Large intestine (tissue), 3 donors: ENCODE measurements around the gene OLIG1. TPM values are rescaled to one million over a fixed set of nuclear protein-coding genes. Genes with fewer than 3 reads are reported as not detected.

Experiments
- DNase-seq, 2 donors: peaks; one replicate each; pipeline versions ENCODE4 v3.0.0 to v3.0.0-alpha.2; 2013
- H3K27ac ChIP-seq: one replicate; pipeline ENCODE4 v1.5.1; 2013; ENCODE audit warnings: low read length
- H3K27me3 ChIP-seq: 2 replicates; pipeline ENCODE4 v1.6.1; 2013; ENCODE audit warnings: low read length; ENCODE audit not compliant: control insufficient read depth, insufficient read depth
- H3K36me3 ChIP-seq: 2 replicates; pipeline ENCODE4 v1.6.1; 2013; ENCODE audit warnings: low read length; ENCODE audit not compliant: control insufficient read depth, insufficient read depth
- H3K4me1 ChIP-seq: one replicate; pipeline ENCODE4 v1.6.1; 2013; ENCODE audit warnings: low read length; ENCODE audit not compliant: control insufficient read depth, insufficient read depth
- H3K4me3 ChIP-seq: one replicate; pipeline ENCODE4 v1.5.1; 2013; ENCODE audit warnings: low read length
- H3K9me3 ChIP-seq: one replicate; pipeline ENCODE4 v1.6.1; 2013; ENCODE audit warnings: mild to moderate bottlenecking, low read depth, low read length, moderate library complexity; ENCODE audit not compliant: control insufficient read depth
- WGBS: methylation state at CpG from one replicate; pipeline ENCODE4 v1.1.5; 2013; ENCODE audit warnings: low lambda C conversion rate; ENCODE audit not compliant: insufficient coverage; 5-methylcytosine and 5-hydroxymethylcytosine counted together
- polyA plus RNA-seq: library from polyadenylated mRNA; unstranded; fragments of 120-200 nt; gene quantifications from one replicate; pipeline ENCODE4 v1.2.1, GENCODE V29; 2013

The OLIG1 gene
- polyA plus RNA-seq, 1 donor, result 0.01 TPM

DNA sequence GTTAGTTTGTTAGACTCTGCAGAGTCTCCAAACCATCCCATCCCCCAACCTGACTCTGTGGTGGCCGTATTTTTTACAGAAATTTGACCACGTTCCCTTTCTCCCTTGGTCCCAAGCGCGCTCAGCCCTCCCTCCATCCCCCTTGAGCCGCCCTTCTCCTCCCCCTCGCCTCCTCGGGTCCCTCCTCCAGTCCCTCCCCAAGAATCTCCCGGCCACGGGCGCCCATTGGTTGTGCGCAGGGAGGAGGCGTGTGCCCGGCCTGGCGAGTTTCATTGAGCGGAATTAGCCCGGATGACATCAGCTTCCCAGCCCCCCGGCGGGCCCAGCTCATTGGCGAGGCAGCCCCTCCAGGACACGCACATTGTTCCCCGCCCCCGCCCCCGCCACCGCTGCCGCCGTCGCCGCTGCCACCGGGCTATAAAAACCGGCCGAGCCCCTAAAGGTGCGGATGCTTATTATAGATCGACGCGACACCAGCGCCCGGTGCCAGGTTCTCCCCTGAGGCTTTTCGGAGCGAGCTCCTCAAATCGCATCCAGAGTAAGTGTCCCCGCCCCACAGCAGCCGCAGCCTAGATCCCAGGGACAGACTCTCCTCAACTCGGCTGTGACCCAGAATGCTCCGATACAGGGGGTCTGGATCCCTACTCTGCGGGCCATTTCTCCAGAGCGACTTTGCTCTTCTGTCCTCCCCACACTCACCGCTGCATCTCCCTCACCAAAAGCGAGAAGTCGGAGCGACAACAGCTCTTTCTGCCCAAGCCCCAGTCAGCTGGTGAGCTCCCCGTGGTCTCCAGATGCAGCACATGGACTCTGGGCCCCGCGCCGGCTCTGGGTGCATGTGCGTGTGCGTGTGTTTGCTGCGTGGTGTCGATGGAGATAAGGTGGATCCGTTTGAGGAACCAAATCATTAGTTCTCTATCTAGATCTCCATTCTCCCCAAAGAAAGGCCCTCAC, 44.2 kb upstream of the OLIG1 start, which contains the start of gene OLIG2:
Gene OLIG2 (plus strand): TSS at position 447 of the 954 bp plus-strand sequence. CDS start 928 bp downstream, outside the sequence.
- no peak for DNase-seq
- H3K4me3 ChIP-seq, result no peak within 1 kb of the TSS
- H3K27ac ChIP-seq, result no peak within 1 kb of the TSS
- no peaks in the 10 kb centered on the region for H3K4me1 ChIP-seq
- no peaks in the 10 kb centered on the region for H3K36me3 ChIP-seq
- H3K9me3 ChIP-seq, result peaks cover 22% of the 10 kb centered on the region
- WGBS, result no CpG with 5 or more reads among the region's 59 CpGs
- peaks cover 96% of the 10 kb centered on the region for H3K27me3 ChIP-seq

DNA sequence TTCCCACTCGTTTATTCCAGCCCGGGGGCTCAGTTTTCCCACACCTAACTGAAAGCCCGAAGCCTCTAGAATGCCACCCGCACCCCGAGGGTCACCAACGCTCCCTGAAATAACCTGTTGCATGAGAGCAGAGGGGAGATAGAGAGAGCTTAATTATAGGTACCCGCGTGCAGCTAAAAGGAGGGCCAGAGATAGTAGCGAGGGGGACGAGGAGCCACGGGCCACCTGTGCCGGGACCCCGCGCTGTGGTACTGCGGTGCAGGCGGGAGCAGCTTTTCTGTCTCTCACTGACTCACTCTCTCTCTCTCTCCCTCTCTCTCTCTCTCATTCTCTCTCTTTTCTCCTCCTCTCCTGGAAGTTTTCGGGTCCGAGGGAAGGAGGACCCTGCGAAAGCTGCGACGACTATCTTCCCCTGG, 43.5 kb upstream of the OLIG1 start:
- Histone ChIP-seq H3K36me3 (no peaks in the 10 kb centered on the region), H3K4me3 (no peak overlapping the region), H3K27me3 (peaks cover 96% of the 10 kb centered on the region), H3K9me3 (peaks cover 22% of the 10 kb centered on the region), H3K27ac (no peak overlapping the region), H3K4me1 (no peaks in the 10 kb centered on the region)
- WGBS, result 20% methylated on average over 3 of the region's 21 CpGs
- DNase-seq, result no peak

DNA sequence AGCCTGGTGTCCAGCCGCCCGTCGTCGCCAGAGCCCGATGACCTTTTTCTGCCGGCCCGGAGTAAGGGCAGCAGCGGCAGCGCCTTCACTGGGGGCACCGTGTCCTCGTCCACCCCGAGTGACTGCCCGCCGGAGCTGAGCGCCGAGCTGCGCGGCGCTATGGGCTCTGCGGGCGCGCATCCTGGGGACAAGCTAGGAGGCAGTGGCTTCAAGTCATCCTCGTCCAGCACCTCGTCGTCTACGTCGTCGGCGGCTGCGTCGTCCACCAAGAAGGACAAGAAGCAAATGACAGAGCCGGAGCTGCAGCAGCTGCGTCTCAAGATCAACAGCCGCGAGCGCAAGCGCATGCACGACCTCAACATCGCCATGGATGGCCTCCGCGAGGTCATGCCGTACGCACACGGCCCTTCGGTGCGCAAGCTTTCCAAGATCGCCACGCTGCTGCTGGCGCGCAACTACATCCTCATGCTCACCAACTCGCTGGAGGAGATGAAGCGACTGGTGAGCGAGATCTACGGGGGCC, 43.0 kb upstream of the OLIG1 start:
- WGBS, result no CpG with 5 or more reads among the region's 54 CpGs
- H3K9me3 ChIP-seq, result peaks cover 22% of the 10 kb centered on the region
- H3K36me3 ChIP-seq, result no peaks in the 10 kb centered on the region
- no peak overlapping the region for H3K4me3 ChIP-seq
- DNase-seq, result no peak
- H3K27ac ChIP-seq, result no peak overlapping the region
- peaks cover 96% of the 10 kb centered on the region for H3K27me3 ChIP-seq
- H3K4me1 ChIP-seq, result peaks cover 4% of the 10 kb centered on the region

DNA sequence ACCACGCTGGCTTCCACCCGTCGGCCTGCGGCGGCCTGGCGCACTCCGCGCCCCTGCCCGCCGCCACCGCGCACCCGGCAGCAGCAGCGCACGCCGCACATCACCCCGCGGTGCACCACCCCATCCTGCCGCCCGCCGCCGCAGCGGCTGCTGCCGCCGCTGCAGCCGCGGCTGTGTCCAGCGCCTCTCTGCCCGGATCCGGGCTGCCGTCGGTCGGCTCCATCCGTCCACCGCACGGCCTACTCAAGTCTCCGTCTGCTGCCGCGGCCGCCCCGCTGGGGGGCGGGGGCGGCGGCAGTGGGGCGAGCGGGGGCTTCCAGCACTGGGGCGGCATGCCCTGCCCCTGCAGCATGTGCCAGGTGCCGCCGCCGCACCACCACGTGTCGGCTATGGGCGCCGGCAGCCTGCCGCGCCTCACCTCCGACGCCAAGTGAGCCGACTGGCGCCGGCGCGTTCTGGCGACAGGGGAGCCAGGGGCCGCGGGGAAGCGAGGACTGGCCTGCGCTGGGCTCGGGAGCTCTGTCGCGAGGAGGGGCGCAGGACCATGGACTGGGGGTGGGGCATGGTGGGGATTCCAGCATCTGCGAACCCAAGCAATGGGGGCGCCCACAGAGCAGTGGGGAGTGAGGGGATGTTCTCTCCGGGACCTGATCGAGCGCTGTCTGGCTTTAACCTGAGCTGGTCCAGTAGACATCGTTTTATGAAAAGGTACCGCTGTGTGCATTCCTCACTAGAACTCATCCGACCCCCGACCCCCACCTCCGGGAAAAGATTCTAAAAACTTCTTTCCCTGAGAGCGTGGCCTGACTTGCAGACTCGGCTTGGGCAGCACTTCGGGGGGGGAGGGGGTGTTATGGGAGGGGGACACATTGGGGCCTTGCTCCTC, 42.3 kb upstream of the OLIG1 start:
- DNase-seq, result no peak
- peaks cover 18% of the 10 kb centered on the region for H3K9me3 ChIP-seq
- H3K27ac ChIP-seq, result no peak overlapping the region
- no peak overlapping the region for H3K4me3 ChIP-seq
- peaks cover 6% of the 10 kb centered on the region for H3K4me1 ChIP-seq
- no peaks in the 10 kb centered on the region for H3K36me3 ChIP-seq
- peaks cover 96% of the 10 kb centered on the region for H3K27me3 ChIP-seq
- WGBS, result no CpG with 5 or more reads among the region's 85 CpGs

DNA sequence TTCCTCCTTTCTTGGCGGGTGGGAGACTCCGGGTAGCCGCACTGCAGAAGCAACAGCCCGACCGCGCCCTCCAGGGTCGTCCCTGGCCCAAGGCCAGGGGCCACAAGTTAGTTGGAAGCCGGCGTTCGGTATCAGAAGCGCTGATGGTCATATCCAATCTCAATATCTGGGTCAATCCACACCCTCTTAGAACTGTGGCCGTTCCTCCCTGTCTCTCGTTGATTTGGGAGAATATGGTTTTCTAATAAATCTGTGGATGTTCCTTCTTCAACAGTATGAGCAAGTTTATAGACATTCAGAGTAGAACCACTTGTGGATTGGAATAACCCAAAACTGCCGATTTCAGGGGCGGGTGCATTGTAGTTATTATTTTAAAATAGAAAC, 41.7 kb upstream of the OLIG1 start:
- no peak for DNase-seq
- no CpG with 5 or more reads among the region's 15 CpGs for WGBS
- Histone ChIP-seq H3K27me3 (peaks cover 96% of the 10 kb centered on the region), H3K4me3 (no peak overlapping the region), H3K4me1 (peaks cover 6% of the 10 kb centered on the region), H3K36me3 (no peaks in the 10 kb centered on the region), H3K27ac (no peak overlapping the region), H3K9me3 (peaks cover 14% of the 10 kb centered on the region)

DNA sequence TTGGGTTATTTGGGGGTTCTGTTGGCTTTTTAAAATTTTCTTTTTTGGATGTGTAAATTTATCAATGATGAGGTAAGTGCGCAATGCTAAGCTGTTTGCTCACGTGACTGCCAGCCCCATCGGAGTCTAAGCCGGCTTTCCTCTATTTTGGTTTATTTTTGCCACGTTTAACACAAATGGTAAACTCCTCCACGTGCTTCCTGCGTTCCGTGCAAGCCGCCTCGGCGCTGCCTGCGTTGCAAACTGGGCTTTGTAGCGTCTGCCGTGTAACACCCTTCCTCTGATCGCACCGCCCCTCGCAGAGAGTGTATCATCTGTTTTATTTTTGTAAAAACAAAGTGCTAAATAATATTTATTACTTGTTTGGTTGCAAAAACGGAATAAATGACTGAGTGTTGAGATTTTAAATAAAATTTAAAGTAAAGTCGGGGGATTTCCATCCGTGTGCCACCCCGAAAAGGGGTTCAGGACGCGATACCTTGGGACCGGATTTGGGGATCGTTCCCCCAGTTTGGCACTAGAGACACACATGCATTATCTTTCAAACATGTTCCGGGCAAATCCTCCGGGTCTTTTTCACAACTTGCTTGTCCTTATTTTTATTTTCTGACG, 41.1 kb upstream of the OLIG1 start:
- no peaks in the 10 kb centered on the region for H3K36me3 ChIP-seq
- DNase-seq, result no peak
- no peak overlapping the region for H3K27ac ChIP-seq
- peaks cover 6% of the 10 kb centered on the region for H3K4me1 ChIP-seq
- 17% methylated on average over 1 of the region's 28 CpGs for WGBS
- H3K27me3 ChIP-seq, result peaks cover 96% of the 10 kb centered on the region
- H3K4me3 ChIP-seq, result no peak overlapping the region
- peaks cover 17% of the 10 kb centered on the region for H3K9me3 ChIP-seq

DNA sequence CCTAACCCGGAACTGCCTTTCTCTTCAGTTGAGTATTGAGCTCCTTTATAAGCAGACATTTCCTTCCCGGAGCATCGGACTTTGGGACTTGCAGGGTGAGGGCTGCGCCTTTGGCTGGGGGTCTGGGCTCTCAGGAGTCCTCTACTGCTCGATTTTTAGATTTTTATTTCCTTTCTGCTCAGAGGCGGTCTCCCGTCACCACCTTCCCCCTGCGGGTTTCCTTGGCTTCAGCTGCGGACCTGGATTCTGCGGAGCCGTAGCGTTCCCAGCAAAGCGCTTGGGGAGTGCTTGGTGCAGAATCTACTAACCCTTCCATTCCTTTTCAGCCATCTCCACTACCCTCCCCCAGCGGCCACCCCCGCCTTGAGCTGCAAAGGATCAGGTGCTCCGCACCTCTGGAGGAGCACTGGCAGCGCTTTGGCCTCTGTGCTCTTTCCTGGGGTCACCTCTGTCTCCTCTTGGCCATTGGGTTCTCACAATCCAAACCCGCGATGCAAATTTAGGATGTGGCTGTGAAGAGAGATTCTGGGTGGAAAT, 40.5 kb upstream of the OLIG1 start:
- H3K36me3 ChIP-seq, result no peaks in the 10 kb centered on the region
- no peak overlapping the region for H3K27ac ChIP-seq
- no peak for DNase-seq
- H3K9me3 ChIP-seq, result peaks cover 17% of the 10 kb centered on the region
- no peak overlapping the region for H3K4me3 ChIP-seq
- H3K4me1 ChIP-seq, result peaks cover 6% of the 10 kb centered on the region
- H3K27me3 ChIP-seq, result peaks cover 96% of the 10 kb centered on the region
- WGBS, result 10% methylated on average over 2 of the region's 19 CpGs

DNA sequence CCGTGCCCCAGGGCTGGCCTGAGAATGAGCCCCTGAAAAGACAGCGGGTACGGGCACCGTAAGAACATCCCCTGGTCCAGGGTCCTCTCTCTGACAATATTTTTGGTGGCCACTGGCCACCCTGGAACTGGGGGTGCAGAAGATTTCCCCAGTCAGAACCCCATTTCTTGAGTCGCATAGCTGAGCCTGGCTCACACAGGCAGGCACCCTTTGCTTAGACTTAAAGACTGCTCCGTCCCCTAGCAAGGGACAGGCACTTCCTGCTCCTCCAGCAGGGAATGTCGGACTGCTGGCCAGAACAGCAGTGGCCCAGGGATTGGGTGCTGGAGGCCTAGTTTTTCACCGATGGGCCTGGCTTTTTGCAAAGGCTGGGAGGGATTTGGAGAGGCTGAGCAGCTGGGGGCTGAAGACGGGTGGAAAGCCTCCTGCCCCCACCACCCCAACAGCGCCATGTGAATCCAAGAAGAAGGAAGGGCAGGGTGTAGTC, 39.9 kb upstream of the OLIG1 start:
- Histone ChIP-seq H3K9me3 (peaks cover 17% of the 10 kb centered on the region), H3K27me3 (peaks cover 96% of the 10 kb centered on the region), H3K27ac (no peak overlapping the region), H3K4me1 (peaks cover 6% of the 10 kb centered on the region), H3K4me3 (no peak overlapping the region), H3K36me3 (no peaks in the 10 kb centered on the region)
- WGBS, result no CpG with 5 or more reads among the region's 10 CpGs
- no peak for DNase-seq

DNA sequence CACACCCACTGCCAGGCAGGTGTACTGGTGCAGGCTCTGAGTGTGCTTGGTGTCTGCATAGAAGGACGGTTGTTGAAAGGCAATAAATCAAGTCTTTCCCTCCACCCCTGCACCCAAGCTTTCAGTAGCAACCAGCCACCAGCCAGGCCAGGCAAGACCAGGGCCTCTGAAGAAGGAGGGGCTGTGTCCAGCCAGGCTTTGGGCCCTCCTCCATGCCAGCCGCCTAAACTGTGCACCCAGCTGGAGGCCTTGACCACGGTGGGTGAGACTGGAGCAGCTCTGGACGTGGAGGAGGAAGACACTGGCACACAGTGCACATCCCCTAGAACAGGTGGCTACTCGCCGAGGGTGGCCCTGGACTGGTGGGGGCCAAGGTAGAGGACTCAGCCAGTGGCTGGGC, 39.3 kb upstream of the OLIG1 start:
- no peaks in the 10 kb centered on the region for H3K36me3 ChIP-seq
- H3K4me1 ChIP-seq, result peaks cover 6% of the 10 kb centered on the region
- peaks cover 96% of the 10 kb centered on the region for H3K27me3 ChIP-seq
- peaks cover 10% of the 10 kb centered on the region for H3K9me3 ChIP-seq
- DNase-seq, result no peak
- H3K4me3 ChIP-seq, result no peak overlapping the region
- WGBS, result no CpG with 5 or more reads among the region's 6 CpGs
- no peak overlapping the region for H3K27ac ChIP-seq
